ENCODE results near the gene ZNF367. TPM values are rescaled to one million over a fixed set of nuclear protein-coding genes. Genes with fewer than 3 reads are reported as not detected.

The ZNF367 gene
- total and polyA plus RNA-seq, 8 donors: 0.58 to 9.8 (median 1.8) TPM; not detected in 1

- intact Hi-C loops (cut with DNase I; ENCODE audit: low total_unique reads): no loop called here
- peak; percentile 91 to 96 for DNase-seq
- TF ChIP-seq EP300 (IDR thresholded peaks at IDR 0.05) (no peak), POLR2AphosphoS5 (IDR thresholded peaks at IDR 0.05) (peak; percentile 74 to 85 (median 84))
- TF ChIP-seq, protein P1, sequence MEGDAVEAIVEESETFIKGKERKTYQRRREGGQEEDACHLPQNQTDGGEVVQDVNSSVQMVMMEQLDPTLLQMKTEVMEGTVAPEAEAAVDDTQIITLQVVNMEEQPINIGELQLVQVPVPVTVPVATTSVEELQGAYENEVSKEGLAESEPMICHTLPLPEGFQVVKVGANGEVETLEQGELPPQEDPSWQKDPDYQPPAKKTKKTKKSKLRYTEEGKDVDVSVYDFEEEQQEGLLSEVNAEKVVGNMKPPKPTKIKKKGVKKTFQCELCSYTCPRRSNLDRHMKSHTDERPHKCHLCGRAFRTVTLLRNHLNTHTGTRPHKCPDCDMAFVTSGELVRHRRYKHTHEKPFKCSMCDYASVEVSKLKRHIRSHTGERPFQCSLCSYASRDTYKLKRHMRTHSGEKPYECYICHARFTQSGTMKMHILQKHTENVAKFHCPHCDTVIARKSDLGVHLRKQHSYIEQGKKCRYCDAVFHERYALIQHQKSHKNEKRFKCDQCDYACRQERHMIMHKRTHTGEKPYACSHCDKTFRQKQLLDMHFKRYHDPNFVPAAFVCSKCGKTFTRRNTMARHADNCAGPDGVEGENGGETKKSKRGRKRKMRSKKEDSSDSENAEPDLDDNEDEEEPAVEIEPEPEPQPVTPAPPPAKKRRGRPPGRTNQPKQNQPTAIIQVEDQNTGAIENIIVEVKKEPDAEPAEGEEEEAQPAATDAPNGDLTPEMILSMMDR (IDR thresholded peaks at IDR 0.05): peak in 1 of 7 experiments; percentile 37
- peaks cover 19 to 48% (median 35%) of the 10 kb centered on the region in 4 donors for H3K4me1 ChIP-seq
- 0 to 1% (median 0%) methylated on average over 3 to 50 of the region's 50 CpGs for WGBS, 5 donors
- H3K27me3 ChIP-seq: no peaks in the 10 kb centered on the region
- H3K36me3 ChIP-seq: no peaks in the 10 kb centered on the region
- no peaks in the 10 kb centered on the region for H3K9me3 ChIP-seq
- peak overlapping the region; percentile 98 to 100 (median 99) for H3K27ac ChIP-seq
- peak overlapping the region; percentile 78 to 95 (median 91) for H3K4me3 ChIP-seq
Measured at GRCh38 chr9:96417051-96417586, 1.1 kb downstream of the ZNF367 start.

DNA sequence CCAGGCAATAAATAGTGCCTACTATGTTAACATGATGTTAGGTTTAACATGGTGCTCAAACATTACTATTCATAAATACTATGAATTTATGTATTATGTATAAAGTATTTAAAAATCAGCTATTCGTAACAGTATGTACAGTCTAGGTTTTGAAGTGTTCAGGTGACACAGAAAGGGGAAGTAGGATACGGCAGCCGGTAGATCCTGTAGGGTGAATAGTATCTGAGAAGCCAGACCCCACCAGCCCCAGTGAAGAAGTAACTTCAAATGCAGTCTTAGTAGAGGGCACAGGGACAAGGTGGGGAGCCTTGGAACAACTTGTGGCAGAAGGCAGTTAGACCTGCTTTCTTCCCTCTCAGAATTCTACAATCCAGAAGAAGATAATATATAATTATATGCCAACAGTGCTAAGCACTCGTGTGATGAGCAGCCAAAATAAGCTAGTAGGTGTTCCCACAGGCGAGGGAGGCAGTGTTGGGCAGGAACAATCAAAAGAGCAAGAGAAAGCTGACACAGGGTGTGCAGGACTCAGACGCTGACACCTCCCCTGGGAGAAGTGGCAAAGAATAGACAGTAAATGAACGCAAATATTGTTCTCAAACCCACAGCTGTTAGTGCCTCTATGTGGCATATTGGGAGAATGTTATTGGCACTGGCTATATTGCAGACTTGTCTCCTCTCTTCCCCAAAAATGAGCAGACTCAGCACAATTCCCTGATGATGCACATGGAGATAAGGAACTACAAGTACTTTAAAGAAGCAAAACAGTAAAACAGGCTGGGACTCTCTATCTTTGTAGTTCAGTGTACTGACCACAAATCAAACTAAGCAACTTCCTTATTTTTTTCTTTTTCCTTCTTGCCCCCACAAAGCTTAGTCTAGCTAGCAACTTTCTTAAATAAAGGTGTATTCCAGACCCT lies 4.6 kb downstream of the ZNF367 start:
- no peak overlapping the region for H3K4me3 ChIP-seq
- TF ChIP-seq POLR2A (IDR thresholded peaks at IDR 0.05) (no peak), POLR2AphosphoS5 (IDR thresholded peaks at IDR 0.05) (no peak), EP300 (IDR thresholded peaks at IDR 0.05) (no peak)
- TF ChIP-seq, protein P1 (IDR thresholded peaks at IDR 0.05): no peak
- peaks cover 0 to 25% (median 14%) of the 10 kb centered on the region in 4 donors for H3K4me1 ChIP-seq
- no peaks in the 10 kb centered on the region for H3K27me3 ChIP-seq
- 35 to 50% (median 39%) methylated on average over 7 of the region's 7 CpGs for WGBS, 5 donors
- no peaks in the 10 kb centered on the region for H3K36me3 ChIP-seq
- peak in 1 of 2 donors; percentile 24 for DNase-seq
- peak overlapping the region in 3 of 5 donors; percentile 7 to 49 (median 41) for H3K27ac ChIP-seq
- intact Hi-C loops (cut with DNase I; ENCODE audit: low total_unique reads): no loop called here
- H3K9me3 ChIP-seq: no peaks in the 10 kb centered on the region

GRCh38 chr9:96412174-96412913 lies 5.8 kb downstream of the ZNF367 start:
- H3K9me3 ChIP-seq: no peaks in the 10 kb centered on the region
- no peaks in the 10 kb centered on the region for H3K36me3 ChIP-seq
- peaks cover 0 to 25% (median 11%) of the 10 kb centered on the region in 4 donors for H3K4me1 ChIP-seq
- H3K27ac ChIP-seq: no peak overlapping the region
- DNase-seq: no peak
- TF ChIP-seq, protein P1 (IDR thresholded peaks at IDR 0.05): no peak
- TF ChIP-seq POLR2A (IDR thresholded peaks at IDR 0.05) (no peak), POLR2AphosphoS5 (IDR thresholded peaks at IDR 0.05) (no peak), EP300 (IDR thresholded peaks at IDR 0.05) (no peak)
- no peaks in the 10 kb centered on the region for H3K27me3 ChIP-seq
- intact Hi-C loops (cut with DNase I; ENCODE audit: low total_unique reads): no loop called here
- H3K4me3 ChIP-seq: no peak overlapping the region
- WGBS, 5 donors: 84 to 94% (median 90%) methylated on average over 8 of the region's 8 CpGs
